BJ (cell line): Measurements from ENCODE around the gene TMC1. TPM values are rescaled to one million over a fixed set of nuclear protein-coding genes. Genes with fewer than 3 reads are reported as not detected.
"Not testable (repeated sequence)": the region's sequence is repeated elsewhere in the genome, so short reads cannot be mapped to it uniquely, and the experiment has no call there.

Experiments
- CTCF ChIA-PET: fragments of 350-600 bp; formaldehyde crosslinking; extraction: SDS; loops from one replicate; lab custom pipeline; 2021; ENCODE audit warnings: antibody characterized with exemption, inconsistent platforms; lab: Yijun Ruan, JAX
- POLR2A ChIA-PET: fragments of 300-600 bp; sonication (Branson Sonifier 250); formaldehyde crosslinking; extraction: SDS; loops from one replicate; lab custom pipeline; 2021; ENCODE audit warnings: antibody characterized with exemption; lab: Charles Lee
- DNase-seq: peaks from one replicate; pipeline ENCODE4 v3.0.0-alpha.2; 2011; ENCODE audit warnings: low read depth
- H3K27me3 ChIP-seq: 2 replicates; pipeline ENCODE4 v1.6.0; 2011; ENCODE audit warnings: low read length; ENCODE audit not compliant: control insufficient read depth, insufficient read depth
- H3K36me3 ChIP-seq: 2 replicates; pipeline ENCODE4 v1.5.1; 2011; ENCODE audit warnings: low read length; ENCODE audit not compliant: control insufficient read depth, insufficient read depth
- H3K4me3 ChIP-seq: 2 replicates; pipeline ENCODE4 v1.5.1; 2011; ENCODE audit warnings: low read depth, mild to moderate bottlenecking, control low read depth, low read length
- CTCF ChIP-seq: IDR thresholded peaks from 2 replicates; pipeline ENCODE4 v1.5.1; 2011; ENCODE audit warnings: low read depth, mild to moderate bottlenecking, control low read depth, inconsistent platforms, low read length, moderate library complexity; ENCODE audit not compliant: insufficient read depth
- polyA plus RNA-seq: library from polyadenylated mRNA; depleted of rRNA; stranded (reverse); fragments of >200 nt; gene quantifications from 2 replicates; pipeline ENCODE4 v1.2.3, GENCODE V29; 2011

Gene TMC1
- polyA plus RNA-seq, 1 experiment: 1.2 TPM

- CTCF ChIA-PET: no interaction called here
- no peaks in the 10 kb centered on the region for H3K36me3 ChIP-seq
- H3K27me3 ChIP-seq: no peaks in the 10 kb centered on the region
- H3K4me3 ChIP-seq: no peak overlapping the region
- POLR2A ChIA-PET: interaction anchor here (0.6 kb wide), 2 partner anchors 143 to 145 kb away, joined by 3 to 4 read pairs; no protein-coding TSS in a partner anchor
- peak; percentile 52 for DNase-seq
- no peak for TF ChIP-seq CTCF
Measured at GRCh38 chr9:72509053-72509452, 12.4 kb upstream of the TMC1 start.

- no peak for TF ChIP-seq CTCF
- Histone ChIP-seq H3K36me3 (no peaks in the 10 kb centered on the region), H3K27me3 (no peaks in the 10 kb centered on the region), H3K4me3 (no peak overlapping the region)
- ChIA-PET CTCF (no interaction called here), POLR2A (interaction anchor here (0.6 kb wide), 2 partner anchors 144 to 146 kb away, joined by 3 to 4 read pairs; no protein-coding TSS in a partner anchor)
- DNase-seq: no peak
Measured at GRCh38 chr9:72509635-72510034, 11.8 kb upstream of the TMC1 start.

DNA sequence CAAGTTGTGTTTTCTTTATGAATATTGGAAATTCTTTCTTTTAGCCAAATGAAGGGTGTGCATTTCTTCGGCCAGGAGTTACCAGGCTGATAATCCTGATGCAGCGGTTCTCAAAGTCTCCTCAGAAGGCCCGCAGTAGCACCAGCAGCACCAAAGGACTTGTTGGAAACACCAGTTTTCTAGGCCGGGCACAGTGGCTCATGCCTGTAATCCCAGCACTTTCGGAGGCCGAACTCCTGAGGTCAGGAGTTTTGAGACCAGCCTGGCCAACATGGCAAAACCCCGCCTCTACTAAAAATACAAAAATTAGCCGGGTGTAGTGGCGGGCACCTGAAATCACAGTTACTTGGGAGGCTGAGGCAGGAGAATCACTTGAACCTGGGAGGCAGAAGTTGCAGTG is 397 bp upstream of the TMC1 start:
- H3K36me3 ChIP-seq, H3K27me3 ChIP-seq, POLR2A ChIA-PET, CTCF ChIA-PET, H3K4me3 ChIP-seq, DNase-seq: not testable (repeated sequence)

- no peak for TF ChIP-seq CTCF
- Histone ChIP-seq H3K36me3 (no peaks in the 10 kb centered on the region), H3K4me3 (no peak overlapping the region), H3K27me3 (no peaks in the 10 kb centered on the region)
- CTCF ChIA-PET: no interaction called here
- peak; percentile 97 for DNase-seq
- POLR2A ChIA-PET: no interaction called here
Measured at GRCh38 chr9:72524820-72525540, 3.6 kb downstream of the TMC1 start.

GRCh38 chr9:72526901-72527800 is 5.7 kb downstream of the TMC1 start:
- TF ChIP-seq CTCF: no peak
- H3K27me3 ChIP-seq: no peaks in the 10 kb centered on the region
- H3K36me3 ChIP-seq: no peaks in the 10 kb centered on the region
- CTCF ChIA-PET: no interaction called here
- peak; percentile 83 for DNase-seq
- peak overlapping the region; percentile 7; the same call in 1 of the 2 replicates for H3K4me3 ChIP-seq
- POLR2A ChIA-PET: no interaction called here
